PC-3 (cell line): ENCODE results near the gene RPS10. TPM values are rescaled to one million over a fixed set of nuclear protein-coding genes. Genes with fewer than 3 reads are reported as not detected.

Experiments
- ATAC-seq: fragments of 200-7000 bp; cut with Tn5 transposase; 2 replicates; pipeline ENCODE4 v1.9.1; 2020; ENCODE audit warnings: mild to moderate bottlenecking, moderate library complexity
- BruUV-seq: library from RNA; stranded (reverse); fragments of 400-500 nt; replicated peaks from 2 replicates; lab custom pipeline; 2021; lab: Mats Ljungman, UMichigan
- CTCF ChIA-PET: fragments of 300-600 bp; sonication (Branson Sonifier 250); formaldehyde crosslinking; loops from one replicate; lab custom pipeline; 2022; ENCODE audit warnings: antibody characterized with exemption; lab: Charles Lee
- POLR2A ChIA-PET: fragments of 300-600 bp; sonication (Branson Sonifier 250); formaldehyde crosslinking; loops from one replicate; lab custom pipeline; 2022; ENCODE audit warnings: antibody characterized with exemption; ENCODE audit not compliant: unreplicated experiment; lab: Charles Lee
- DNase-seq: peaks from one replicate; pipeline ENCODE4 v3.0.0-alpha.2; 2015
- H2AFZ ChIP-seq: fragments of 300-600 bp; sonication (generic); 2 replicates; pipeline ENCODE4 v1.6.0; 2016; ENCODE audit warnings: antibody characterized with exemption, low read length
- H3F3A ChIP-seq: fragments of 300-600 bp; sonication (generic); one replicate; pipeline ENCODE4 v1.6.0; 2017; ENCODE audit warnings: antibody characterized with exemption, low read length, control low read depth, mild to moderate bottlenecking; ENCODE audit not compliant: unreplicated experiment
- H3K27ac ChIP-seq: fragments of 300-600 bp; sonication (generic); 2 replicates; pipeline ENCODE4 v1.5.1; 2016; ENCODE audit warnings: mild to moderate bottlenecking, low read length
- H3K27me3 ChIP-seq: fragments of 300-600 bp; sonication (generic); 2 replicates; pipeline ENCODE4 v1.6.1; 2016; ENCODE audit warnings: low read length, mixed read lengths
- H3K36me3 ChIP-seq: fragments of 300-600 bp; sonication (generic); 2 replicates; pipeline ENCODE4 v1.6.1; 2016; ENCODE audit warnings: low read depth, mixed run types, low read length, mixed read lengths
- H3K4me1 ChIP-seq: fragments of 300-600 bp; sonication (generic); 2 replicates; pipeline ENCODE4 v1.5.1; 2016; ENCODE audit warnings: low read length; ENCODE audit not compliant: insufficient read depth
- H3K4me2 ChIP-seq: fragments of 300-600 bp; sonication (generic); 2 replicates; pipeline ENCODE4 v1.6.0; 2016; ENCODE audit warnings: low read length
- H3K4me3 ChIP-seq: fragments of 300-600 bp; sonication (generic); 2 replicates; pipeline ENCODE4 v1.5.1; 2016; ENCODE audit warnings: mild to moderate bottlenecking, low read length, mixed read lengths
- H3K79me2 ChIP-seq: fragments of 300-600 bp; sonication (generic); 2 replicates; pipeline ENCODE4 v1.6.1; 2017; ENCODE audit warnings: low read length, mixed read lengths
- H3K9ac ChIP-seq: fragments of 300-600 bp; sonication (generic); 2 replicates; pipeline ENCODE4 v1.6.0; 2016; ENCODE audit warnings: mild to moderate bottlenecking, low read length
- H3K9me2 ChIP-seq: fragments of 300-600 bp; sonication (generic); replicated peaks from 2 replicates; pipeline ENCODE4 v1.6.1; 2016; ENCODE audit warnings: mixed run types, low read length, mixed read lengths
- H3K9me3 ChIP-seq: fragments of 300-600 bp; sonication (generic); 2 replicates; pipeline ENCODE4 v1.6.1; 2016; ENCODE audit warnings: low read length, mixed read lengths
- H4K20me1 ChIP-seq: fragments of 300-600 bp; sonication (generic); 2 replicates; pipeline ENCODE4 v1.6.1; 2016; ENCODE audit warnings: low read length, mixed read lengths
- CTCF ChIP-seq: fragments of 300-600 bp; sonication (generic); conservative IDR thresholded peaks from 2 replicates; pipeline ENCODE4 v1.5.1; 2017; ENCODE audit warnings: antibody characterized with exemption, low read depth, mild to moderate bottlenecking, low read length
- EZH2 ChIP-seq: fragments of 300-600 bp; sonication (generic); IDR thresholded peaks from one replicate; pipeline ENCODE4 v1.6.1; 2017; ENCODE audit warnings: antibody characterized with exemption, mild to moderate bottlenecking, low read length; ENCODE audit not compliant: unreplicated experiment
- EZH2phosphoT487 ChIP-seq: fragments of 300-600 bp; sonication (generic); IDR thresholded peaks from 2 replicates; pipeline ENCODE4 v1.6.1; 2018; ENCODE audit warnings: mild to moderate bottlenecking, antibody characterized with exemption, low read length, borderline replicate concordance
- intact Hi-C: fragments of 100-400 bp; cut with micrococcal nuclease; formaldehyde crosslinking; loops from 2 replicates; pipeline ENCODE4 v1.9.0; 2023
- total RNA-seq: library from RNA; depleted of rRNA; stranded (reverse); fragments of >200 nt; gene quantifications from 2 replicates; pipeline ENCODE4 v1.2.3, GENCODE V29; 2014

RPS10 gene
- total RNA-seq, 1 experiment from 2014 or later: 3,060 TPM

GRCh38 chr6:34391473-34391785, 34.4 kb downstream of the RPS10 start:
- Histone ChIP-seq H3K79me2 (peaks cover 58% of the 10 kb centered on the region), H3K9me2 (no peaks in the 10 kb centered on the region), H3K27me3 (no peaks in the 10 kb centered on the region), H3K9me3 (peaks cover 2% of the 10 kb centered on the region; the same call in 1 of the 2 replicates), H3K36me3 (no peaks in the 10 kb centered on the region), H3K4me1 (peaks cover 9% of the 10 kb centered on the region), H4K20me1 (peaks cover 29% of the 10 kb centered on the region), H2AFZ (peak overlapping the region; percentile 95), H3F3A (peaks cover under 1% of the 10 kb centered on the region), H3K9ac (peak overlapping the region; percentile 97), H3K4me2 (peak overlapping the region; percentile 89), H3K27ac (peak overlapping the region; percentile 72), H3K4me3 (peak overlapping the region; percentile 96)
- BruUV-seq: no TSS peak
- ChIA-PET POLR2A (no interaction called here), CTCF (no interaction called here)
- no peak for DNase-seq
- no peak for TF ChIP-seq EZH2phosphoT487
- no peak for TF ChIP-seq CTCF
- TF ChIP-seq EZH2: no peak
- intact Hi-C loops: loop anchor here (1.0 kb wide), 2 partner anchors 31 to 142 kb away; partner anchors contain the start of gene SMIM29
- no peak for ATAC-seq

GRCh38 chr6:34390531-34391472, 35.1 kb downstream of the RPS10 start:
- no peaks in the 10 kb centered on the region for H3K36me3 ChIP-seq
- H3K9ac ChIP-seq: peak overlapping the region; percentile 97
- H3K4me2 ChIP-seq: peak overlapping the region; percentile 89
- POLR2A ChIA-PET: interaction anchor here (0.6 kb wide), 1 partner anchor 40 kb away, joined by 3 read pairs; no protein-coding TSS in a partner anchor
- TF ChIP-seq EZH2 (no peak), CTCF (no peak), EZH2phosphoT487 (no peak)
- ATAC-seq (peak; percentile 3; the same call in 1 of the 2 replicates), DNase-seq (peak; percentile 51)
- no peaks in the 10 kb centered on the region for H3K9me2 ChIP-seq
- intact Hi-C loops: loop anchor here (1.0 kb wide), 2 partner anchors 31 to 142 kb away; partner anchors contain the start of gene SMIM29
- no peaks in the 10 kb centered on the region for H3K9me3 ChIP-seq
- H3F3A ChIP-seq: peaks cover 4% of the 10 kb centered on the region
- TSS peak; percentile 43 for BruUV-seq
- peak overlapping the region; percentile 96 for H3K4me3 ChIP-seq
- H2AFZ ChIP-seq: peak overlapping the region; percentile 95
- CTCF ChIA-PET: no interaction called here
- no peaks in the 10 kb centered on the region for H3K27me3 ChIP-seq
- peak overlapping the region; percentile 72 for H3K27ac ChIP-seq
- H3K79me2 ChIP-seq: peaks cover 65% of the 10 kb centered on the region
- H4K20me1 ChIP-seq: peaks cover 35% of the 10 kb centered on the region
- peaks cover 11% of the 10 kb centered on the region for H3K4me1 ChIP-seq

GRCh38 chr6:34389034-34389433, 36.8 kb downstream of the RPS10 start:
- H2AFZ ChIP-seq: no peak overlapping the region
- intact Hi-C loops: no loop called here
- peaks cover 82% of the 10 kb centered on the region for H3K79me2 ChIP-seq
- DNase-seq (no peak), ATAC-seq (no peak)
- no peaks in the 10 kb centered on the region for H3K9me2 ChIP-seq
- peaks cover 46% of the 10 kb centered on the region for H4K20me1 ChIP-seq
- no peaks in the 10 kb centered on the region for H3K9me3 ChIP-seq
- H3K27ac ChIP-seq: no peak overlapping the region
- H3K4me1 ChIP-seq: peaks cover 11% of the 10 kb centered on the region
- no TSS peak for BruUV-seq
- CTCF ChIA-PET: no interaction called here
- no peaks in the 10 kb centered on the region for H3K36me3 ChIP-seq
- no peak overlapping the region for H3K4me3 ChIP-seq
- TF ChIP-seq EZH2phosphoT487 (no peak), CTCF (no peak)
- POLR2A ChIA-PET: no interaction called here
- no peak overlapping the region for H3K4me2 ChIP-seq
- H3K27me3 ChIP-seq: no peaks in the 10 kb centered on the region
- H3F3A ChIP-seq: peaks cover 4% of the 10 kb centered on the region
- no peak overlapping the region for H3K9ac ChIP-seq
